ENCODE data around the gene HNF1B.

DNA sequence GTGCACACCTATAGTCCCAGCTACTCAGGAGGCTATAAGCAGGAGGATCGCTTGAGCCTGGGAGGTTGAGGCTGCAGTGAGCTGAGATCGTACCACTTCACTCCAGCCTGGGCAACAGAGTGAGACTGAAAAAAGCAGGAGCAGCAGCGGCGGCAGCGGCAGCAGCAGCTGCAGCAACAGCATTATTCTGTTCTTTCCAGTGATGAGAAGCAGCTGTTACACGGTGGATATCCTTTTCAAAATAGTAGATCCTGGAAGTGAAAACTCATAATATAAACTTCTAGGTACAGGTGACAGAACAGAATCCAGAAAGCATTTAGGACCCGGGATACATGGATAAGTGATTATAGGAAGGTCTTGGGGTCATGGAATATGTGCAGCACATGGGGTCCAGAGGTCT lies 17.8 kb upstream of the HNF1B start:
- TF ChIP-seq ZNF384 (IDR thresholded peaks at IDR 0.05) (no peak), FOXA1 (IDR thresholded peaks at IDR 0.05) (no peak), TARDBP (IDR thresholded peaks at IDR 0.05) (no peak), ELF4 (IDR thresholded peaks at IDR 0.05) (no peak), BHLHE40 (IDR thresholded peaks at IDR 0.05; ENCODE audit: borderline replicate concordance) (no peak), LEF1 (IDR thresholded peaks at IDR 0.05; ENCODE audit: borderline replicate concordance) (no peak), HDGF (IDR thresholded peaks at IDR 0.05; ENCODE audit: borderline replicate concordance) (no peak)

Measured in HEK293T (cell line).